GM19397 (cell line): ENCODE data around the gene ILK.

Experiments
- ATAC-seq: cut with Tn5 transposase; IDR thresholded peaks from one replicate; pipeline ENCODE4 v1.9.1; 2021; ENCODE audit warnings: mild to moderate bottlenecking, moderate library complexity; ENCODE audit not compliant: unreplicated experiment

Gene ILK

GRCh38 chr11:6603287-6604080, at the start of gene ILK, which contains the start of gene RRP8:
ILK (plus strand) TSS chr11:6603774; CDS start chr11:6604272, 498 bp downstream.
RRP8 (minus strand) TSS chr11:6603616; CDS start chr11:6603502, 114 bp downstream.
- peak; percentile 84 for ATAC-seq

GRCh38 chr11:6554828-6555706, 48.5 kb upstream of the ILK start:
- no peak for ATAC-seq

DNA sequence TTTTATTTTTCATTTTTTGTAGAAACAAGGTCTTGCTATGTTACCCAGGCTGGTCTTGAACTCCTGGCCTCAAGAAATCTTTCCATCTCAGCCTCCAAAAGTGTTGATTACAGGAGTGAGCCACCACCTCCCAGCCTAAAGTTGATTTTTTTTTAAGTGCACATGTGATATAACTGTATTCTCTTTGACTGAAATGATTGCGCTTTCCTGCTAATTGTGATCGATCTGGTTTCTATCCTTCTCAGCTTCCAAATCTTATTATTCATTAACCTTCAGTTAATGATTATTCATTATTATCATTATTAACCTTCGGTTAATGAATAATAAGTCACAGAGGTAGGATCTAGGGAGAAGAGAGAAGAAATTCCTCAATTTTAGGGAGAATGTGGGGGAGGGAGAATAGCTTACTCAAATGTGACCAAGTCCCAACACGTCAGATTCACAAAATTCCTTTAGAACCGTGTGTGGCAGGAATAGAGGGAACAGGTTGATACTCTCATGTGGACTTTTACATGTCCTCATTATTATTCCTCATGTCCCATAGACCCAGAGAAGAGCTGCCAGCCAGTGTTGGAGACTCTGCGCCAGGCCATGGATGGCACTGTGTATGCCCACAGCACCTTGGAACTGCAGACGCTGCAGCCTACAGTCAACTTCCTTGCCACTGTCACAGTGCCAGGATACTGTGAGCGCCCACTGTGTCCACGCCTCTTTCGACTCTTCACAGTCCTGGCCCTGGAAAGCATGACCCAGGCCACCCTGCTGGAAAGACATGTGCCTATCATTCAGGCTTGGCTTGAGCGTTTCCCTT, 47.2 kb upstream of the ILK start:
- no peak for ATAC-seq

DNA sequence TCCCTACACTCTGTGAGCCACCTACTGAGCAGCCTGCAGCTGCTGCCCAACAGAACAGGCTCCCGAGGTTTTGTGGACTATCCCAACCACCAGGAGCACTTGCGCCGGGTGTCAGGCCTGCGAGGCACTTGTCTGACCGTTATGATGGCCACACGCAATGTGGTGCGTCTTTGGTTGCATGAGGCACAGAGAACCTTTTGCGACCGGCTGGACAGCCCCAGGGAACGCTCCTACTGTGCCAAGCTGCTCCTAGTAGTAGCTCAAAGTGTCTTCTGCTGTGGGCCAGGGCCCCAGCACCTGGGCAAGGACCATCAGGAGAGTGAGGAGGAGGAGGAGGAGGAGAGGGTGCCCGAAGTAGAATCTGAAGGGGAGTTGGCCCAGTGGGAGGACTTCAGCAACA, 46.5 kb upstream of the ILK start:
- no peak for ATAC-seq

DNA sequence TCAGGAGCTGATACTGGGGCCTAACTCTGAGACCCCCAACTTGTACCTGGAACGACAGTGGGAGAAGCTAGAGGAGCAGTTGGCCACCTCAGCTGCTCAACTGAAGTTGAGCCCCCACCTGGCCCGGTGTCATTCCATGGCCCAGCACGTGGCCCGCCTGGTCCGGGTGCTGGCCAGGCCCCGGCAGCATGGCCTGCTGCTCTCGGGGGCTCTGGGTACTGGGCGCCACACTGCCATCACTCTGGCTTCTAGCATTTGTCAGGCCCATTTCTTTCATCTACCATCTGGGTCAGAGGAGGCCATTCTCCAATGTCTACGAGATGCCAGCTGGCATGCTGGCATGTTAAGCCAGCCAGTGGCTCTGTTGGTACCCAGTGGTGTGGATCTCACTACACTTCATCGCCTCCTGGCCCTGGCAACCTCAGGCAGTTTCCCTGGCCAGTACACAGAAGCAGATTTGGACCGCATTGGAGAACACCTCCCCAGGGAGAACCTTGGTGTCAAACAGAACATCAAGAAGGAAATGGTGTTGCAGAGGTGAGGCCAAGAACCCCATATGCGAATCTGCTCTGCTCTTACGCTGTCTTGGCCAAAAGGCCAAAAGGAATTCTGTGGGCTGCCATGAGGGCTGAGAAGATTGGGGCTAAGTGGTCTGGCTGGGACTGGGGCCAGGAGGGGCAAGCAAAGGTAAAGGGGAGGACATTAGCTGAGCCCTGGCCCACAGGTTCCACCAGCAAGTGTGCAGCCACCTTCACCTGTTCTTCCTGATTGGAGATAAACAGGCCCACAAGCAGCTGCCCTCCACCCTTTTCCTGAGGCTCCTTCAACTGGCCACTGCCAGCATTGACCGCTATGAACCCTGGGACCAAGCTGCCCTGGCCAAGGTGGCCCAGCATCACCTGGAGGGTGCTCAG, 45.6 kb upstream of the ILK start:
- no peak for ATAC-seq

DNA sequence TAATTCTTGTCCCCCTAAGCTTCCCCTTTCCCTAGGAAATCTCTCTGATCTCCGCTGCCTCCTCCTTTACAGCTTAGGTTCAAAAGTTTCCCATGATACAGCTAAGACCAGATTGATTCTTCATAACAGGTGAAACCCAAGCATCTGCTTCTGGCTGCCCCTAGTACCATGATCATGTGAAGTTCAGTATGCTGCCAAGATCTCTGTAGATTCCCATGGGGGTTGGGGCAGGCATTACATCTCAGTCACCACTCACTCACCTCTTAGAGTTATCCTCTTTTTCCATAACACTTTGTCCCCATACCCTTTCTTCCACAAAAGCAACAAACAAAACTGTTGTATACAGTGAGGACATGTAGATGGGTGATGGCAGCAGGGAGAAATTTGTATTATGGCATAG, 44.2 kb upstream of the ILK start:
- no peak for ATAC-seq

GRCh38 chr11:6561288-6561687, 42.3 kb upstream of the ILK start:
- ATAC-seq: no peak

- ATAC-seq: no peak
Observed at GRCh38 chr11:6563121-6563619, 40.4 kb upstream of the ILK start.

DNA sequence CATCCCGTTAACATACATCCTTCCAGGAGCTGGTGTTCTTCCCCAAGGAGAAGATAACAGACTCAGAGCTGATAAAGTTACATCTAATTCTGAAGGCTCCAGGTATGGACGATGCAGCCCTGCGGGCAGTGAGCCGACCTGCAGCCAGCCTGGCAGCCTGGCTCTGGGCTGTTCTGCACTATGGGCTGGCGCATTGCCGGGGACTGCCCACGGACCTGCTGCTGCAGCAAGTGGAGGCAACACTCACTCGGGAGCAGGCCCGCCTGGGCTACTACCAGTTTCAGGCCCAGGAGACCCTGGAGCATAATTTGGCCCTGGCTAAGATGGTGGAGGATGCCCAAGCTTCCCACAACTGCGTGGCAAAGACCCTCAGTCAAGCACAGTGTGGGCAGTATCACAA, 39.9 kb upstream of the ILK start:
- no peak for ATAC-seq

- ATAC-seq: no peak
Observed at GRCh38 chr11:6565325-6565724, 38.2 kb upstream of the ILK start.

GRCh38 chr11:6565988-6566703, 37.4 kb upstream of the ILK start:
- ATAC-seq: no peak

DNA sequence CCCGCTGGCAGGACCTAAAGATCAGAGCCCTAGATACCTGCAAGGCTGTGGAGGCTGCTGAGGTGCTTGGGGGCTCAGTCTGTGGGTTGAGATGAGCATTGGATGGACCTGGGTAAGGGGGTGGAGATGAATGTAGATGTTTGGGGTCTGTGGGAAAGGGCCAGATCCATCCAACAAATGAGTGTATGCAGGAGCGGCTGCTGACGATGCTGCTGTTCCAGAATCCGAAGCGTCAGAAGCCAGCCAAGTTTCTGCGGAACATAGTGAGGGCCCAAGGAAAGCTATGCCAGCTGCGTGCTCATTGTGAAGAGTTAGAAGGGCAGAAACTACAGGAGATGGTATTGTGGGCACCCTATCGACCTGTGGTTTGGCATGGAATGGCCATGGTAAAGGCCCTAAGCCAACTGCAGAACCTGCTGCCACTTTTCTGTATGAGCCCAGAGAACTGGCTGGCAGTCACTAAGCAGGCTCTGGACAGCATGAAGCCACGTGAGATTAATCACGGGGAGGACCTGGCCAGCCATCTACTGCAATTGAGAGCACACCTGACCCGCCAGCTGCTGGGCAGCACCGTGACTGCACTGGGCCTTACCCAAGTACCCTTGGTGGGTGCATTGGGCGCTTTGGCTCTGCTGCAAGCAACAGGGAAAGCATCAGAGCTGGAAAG, 36.7 kb upstream of the ILK start:
- ATAC-seq: no peak

- ATAC-seq: no peak
Observed at GRCh38 chr11:6567371-6567745, 36.2 kb upstream of the ILK start.

DNA sequence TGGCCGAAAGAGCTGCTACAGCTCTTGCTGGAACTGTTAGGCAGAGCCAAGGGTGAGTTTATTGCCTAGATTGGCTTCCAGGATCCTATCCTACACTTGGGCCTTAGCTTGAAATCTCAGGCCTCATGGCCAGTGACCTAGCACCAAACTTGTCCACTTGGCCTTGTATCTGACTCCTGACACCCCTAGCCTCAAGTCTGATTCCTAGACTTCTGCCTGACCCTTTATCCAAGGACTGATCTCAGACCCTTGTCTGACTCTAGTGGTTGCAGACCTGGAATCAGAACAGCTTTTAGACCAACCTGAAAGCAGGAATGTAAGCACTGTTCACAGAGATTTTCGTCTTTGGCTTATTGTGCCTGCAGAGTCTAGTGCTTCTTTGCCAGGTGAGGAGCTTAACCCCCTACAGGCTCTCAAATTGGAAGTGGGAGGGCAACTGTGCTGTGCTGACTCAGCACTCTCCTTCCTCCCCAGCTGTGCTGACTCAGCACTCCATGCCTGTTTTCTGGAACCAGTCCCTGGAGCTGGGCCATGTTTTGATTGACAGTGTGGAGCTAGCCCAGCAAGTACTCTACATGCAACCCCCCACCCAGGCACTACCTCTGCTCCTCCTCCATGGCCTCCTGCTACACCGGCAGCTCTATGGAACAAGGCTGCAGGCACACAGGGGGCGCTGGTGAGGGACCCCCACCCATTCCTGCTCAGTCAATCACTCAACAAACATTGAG, 35.2 kb upstream of the ILK start:
- ATAC-seq: no peak

DNA sequence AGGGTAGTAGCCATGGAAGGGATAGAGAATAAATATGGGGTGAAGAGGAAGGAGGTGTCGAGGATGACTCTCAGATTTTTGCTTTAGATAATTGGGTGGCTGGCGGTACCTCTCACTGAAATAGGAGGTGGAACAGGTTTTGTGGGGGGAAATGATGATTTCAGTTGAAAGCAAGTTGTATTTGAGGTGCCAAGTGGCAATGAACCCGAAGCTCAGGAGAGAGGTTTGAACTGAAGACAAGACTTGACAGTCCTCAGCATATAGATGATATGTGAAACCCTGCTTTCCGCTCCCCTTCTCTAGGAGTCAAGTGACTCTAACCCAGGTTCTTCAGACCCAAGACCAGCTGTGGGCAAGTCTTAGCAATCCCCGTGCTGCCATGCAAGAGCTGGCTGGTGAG, 33.9 kb upstream of the ILK start:
- no peak for ATAC-seq

GRCh38 chr11:6570691-6571427, 32.7 kb upstream of the ILK start:
- no peak for ATAC-seq

- no peak for ATAC-seq
Observed at GRCh38 chr11:6571434-6572008, 32.1 kb upstream of the ILK start.
